Endothelial cell (in vitro differentiated cells): ENCODE results near the gene DLGAP1. TPM values are rescaled to one million over a fixed set of nuclear protein-coding genes. Genes with fewer than 3 reads are reported as not detected.

Source experiments
- DNase-seq: peaks from one replicate; pipeline ENCODE4 v3.0.0; 2021; ENCODE audit warnings: low spot score
- H3K27ac Mint-ChIP-seq: one replicate; pipeline ENCODE4 v1.8.0; 2021; ENCODE audit warnings: mixed read lengths, inconsistent platforms; ENCODE audit not compliant: unreplicated experiment
- H3K27me3 Mint-ChIP-seq: one replicate; pipeline ENCODE4 v1.8.0; 2021; ENCODE audit warnings: mild to moderate bottlenecking, moderate library complexity, mixed read lengths, inconsistent platforms; ENCODE audit not compliant: unreplicated experiment
- H3K36me3 Mint-ChIP-seq: one replicate; pipeline ENCODE4 v1.8.0; 2021; ENCODE audit warnings: mild to moderate bottlenecking, low read depth, mixed read lengths, inconsistent platforms; ENCODE audit not compliant: unreplicated experiment
- H3K4me1 Mint-ChIP-seq: one replicate; pipeline ENCODE4 v1.8.0; 2021; ENCODE audit warnings: mild to moderate bottlenecking, mixed read lengths, inconsistent platforms; ENCODE audit not compliant: unreplicated experiment
- H3K4me3 Mint-ChIP-seq: one replicate; pipeline ENCODE4 v1.8.0; 2021; ENCODE audit warnings: mild to moderate bottlenecking, mixed read lengths, inconsistent platforms; ENCODE audit not compliant: unreplicated experiment
- H3K9me3 Mint-ChIP-seq: one replicate; pipeline ENCODE4 v1.8.0; 2021; ENCODE audit warnings: mixed read lengths, inconsistent platforms; ENCODE audit not compliant: unreplicated experiment
- total RNA-seq: library from RNA; stranded (reverse); fragmentation: NEBNext Ultra II Directional; extraction: Animal tissue kit (Norgen Biotek cat#: 25700); gene quantifications from one replicate; pipeline ENCODE4 v1.2.1, GENCODE V29; 2021; ENCODE audit not compliant: unreplicated experiment
- TF ChIP-seq, protein P1 (sequence below): fragments of 200-600 bp; sonication (generic); IDR thresholded peaks from one replicate; pipeline ENCODE4 v1.5.0; 2021; ENCODE audit warnings: antibody characterized with exemption; ENCODE audit not compliant: unreplicated experiment

DLGAP1 gene
- total RNA-seq, 1 donor from 2014 or later = 1.8 TPM

DNA sequence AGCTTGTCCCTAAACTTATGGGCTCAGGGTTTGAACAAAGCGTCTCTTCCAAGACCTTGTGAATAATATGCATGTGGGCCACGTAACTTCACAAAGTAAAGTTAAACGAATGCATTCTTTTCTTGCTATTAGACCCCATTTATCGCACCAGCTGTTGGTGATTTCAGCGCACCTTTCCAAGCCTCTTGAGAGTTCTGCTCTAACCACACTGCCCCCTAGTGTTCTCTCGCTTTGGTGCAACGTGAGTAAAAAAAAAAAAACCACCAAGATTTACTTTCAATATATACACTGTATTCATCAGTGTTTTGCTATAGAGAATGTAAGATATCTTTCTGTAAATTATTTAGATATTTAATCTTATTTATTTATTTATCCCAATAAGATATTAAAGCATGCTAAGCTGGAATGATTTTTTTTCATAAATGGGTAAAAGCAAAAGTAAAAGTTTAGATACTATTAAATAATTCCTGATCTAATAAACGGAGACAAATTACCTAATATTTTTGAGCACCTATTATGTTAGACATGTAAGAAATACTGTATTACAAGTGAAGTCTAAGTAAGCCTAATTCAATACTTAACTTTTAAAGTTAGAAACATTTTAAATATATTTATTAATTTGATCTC is 459.5 kb downstream of the DLGAP1 start:
- Mint-ChIP-seq H3K36me3 (no peaks in the 10 kb centered on the region), H3K27me3 (no peaks in the 10 kb centered on the region), H3K27ac (no peak overlapping the region), H3K9me3 (no peaks in the 10 kb centered on the region), H3K4me1 (peaks cover 5% of the 10 kb centered on the region), H3K4me3 (no peak overlapping the region)
- DNase-seq = peak; percentile 51
- TF ChIP-seq, protein P1, sequence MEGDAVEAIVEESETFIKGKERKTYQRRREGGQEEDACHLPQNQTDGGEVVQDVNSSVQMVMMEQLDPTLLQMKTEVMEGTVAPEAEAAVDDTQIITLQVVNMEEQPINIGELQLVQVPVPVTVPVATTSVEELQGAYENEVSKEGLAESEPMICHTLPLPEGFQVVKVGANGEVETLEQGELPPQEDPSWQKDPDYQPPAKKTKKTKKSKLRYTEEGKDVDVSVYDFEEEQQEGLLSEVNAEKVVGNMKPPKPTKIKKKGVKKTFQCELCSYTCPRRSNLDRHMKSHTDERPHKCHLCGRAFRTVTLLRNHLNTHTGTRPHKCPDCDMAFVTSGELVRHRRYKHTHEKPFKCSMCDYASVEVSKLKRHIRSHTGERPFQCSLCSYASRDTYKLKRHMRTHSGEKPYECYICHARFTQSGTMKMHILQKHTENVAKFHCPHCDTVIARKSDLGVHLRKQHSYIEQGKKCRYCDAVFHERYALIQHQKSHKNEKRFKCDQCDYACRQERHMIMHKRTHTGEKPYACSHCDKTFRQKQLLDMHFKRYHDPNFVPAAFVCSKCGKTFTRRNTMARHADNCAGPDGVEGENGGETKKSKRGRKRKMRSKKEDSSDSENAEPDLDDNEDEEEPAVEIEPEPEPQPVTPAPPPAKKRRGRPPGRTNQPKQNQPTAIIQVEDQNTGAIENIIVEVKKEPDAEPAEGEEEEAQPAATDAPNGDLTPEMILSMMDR = peak; percentile 94

DNA sequence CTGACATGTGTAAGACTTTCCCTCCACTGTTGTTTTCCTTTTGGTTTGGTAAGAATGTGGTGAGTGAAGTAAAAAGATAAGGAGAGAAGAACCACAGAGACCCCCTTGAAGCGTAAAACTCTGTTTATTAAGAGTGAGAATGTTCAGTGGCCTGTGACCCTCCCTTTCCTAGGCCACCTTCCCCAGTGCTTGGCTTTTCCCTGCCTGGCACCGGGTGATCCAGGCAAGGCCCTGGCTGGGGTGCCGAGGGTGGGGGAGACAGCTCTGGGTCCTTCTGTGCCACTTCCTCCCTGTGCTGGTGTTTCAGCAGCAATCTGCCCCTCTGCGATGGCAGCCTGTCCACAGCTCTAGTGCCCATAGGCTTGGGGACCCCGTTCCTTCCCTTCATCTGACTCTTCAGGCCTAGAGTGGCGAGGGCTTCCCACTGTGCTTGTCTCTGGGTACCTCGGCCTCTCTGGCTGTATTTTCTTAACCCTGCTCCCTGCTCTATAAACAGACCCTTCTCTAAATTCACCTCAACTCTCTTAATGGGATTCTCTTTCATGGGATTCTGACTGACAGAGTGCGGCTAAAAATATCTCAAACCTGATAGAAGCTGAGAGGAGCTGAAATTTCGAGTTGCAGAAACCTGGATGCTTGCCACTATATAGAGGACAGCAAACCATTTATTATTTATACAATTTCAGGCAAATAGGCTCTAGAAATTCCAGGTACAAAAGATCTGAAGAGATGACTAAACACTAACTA is 461.0 kb downstream of the DLGAP1 start:
- H3K27me3 Mint-ChIP-seq = no peaks in the 10 kb centered on the region
- H3K9me3 Mint-ChIP-seq = no peaks in the 10 kb centered on the region
- no peak overlapping the region for H3K27ac Mint-ChIP-seq
- H3K4me1 Mint-ChIP-seq = peaks cover 5% of the 10 kb centered on the region
- H3K36me3 Mint-ChIP-seq = no peaks in the 10 kb centered on the region
- TF ChIP-seq, protein P1 = no peak
- no peak overlapping the region for H3K4me3 Mint-ChIP-seq
- no peak for DNase-seq

DNA sequence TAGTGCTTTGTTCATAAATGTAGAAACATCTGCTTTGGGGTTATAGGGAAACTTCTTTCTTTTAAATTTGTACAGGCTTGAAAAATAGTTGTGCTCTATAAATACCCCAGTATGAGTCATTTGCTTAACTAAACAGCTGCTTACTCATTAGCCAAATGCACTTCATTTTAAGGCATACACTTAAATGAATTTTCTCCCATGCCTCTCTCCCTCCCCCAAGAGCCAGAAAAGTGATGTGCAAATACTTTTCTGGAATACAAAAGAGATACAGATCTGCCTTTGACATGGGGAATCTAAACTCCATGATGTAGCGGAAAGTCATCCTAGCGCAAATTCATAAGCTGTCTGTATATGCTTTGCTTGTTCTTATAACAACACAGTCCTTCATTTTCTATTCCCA is 469.4 kb downstream of the DLGAP1 start:
- Mint-ChIP-seq H3K9me3 (no peaks in the 10 kb centered on the region), H3K36me3 (no peaks in the 10 kb centered on the region), H3K4me1 (no peaks in the 10 kb centered on the region), H3K27ac (no peak overlapping the region), H3K4me3 (no peak overlapping the region), H3K27me3 (peaks cover 1% of the 10 kb centered on the region)
- no peak for DNase-seq
- TF ChIP-seq, protein P1 = no peak

DNA sequence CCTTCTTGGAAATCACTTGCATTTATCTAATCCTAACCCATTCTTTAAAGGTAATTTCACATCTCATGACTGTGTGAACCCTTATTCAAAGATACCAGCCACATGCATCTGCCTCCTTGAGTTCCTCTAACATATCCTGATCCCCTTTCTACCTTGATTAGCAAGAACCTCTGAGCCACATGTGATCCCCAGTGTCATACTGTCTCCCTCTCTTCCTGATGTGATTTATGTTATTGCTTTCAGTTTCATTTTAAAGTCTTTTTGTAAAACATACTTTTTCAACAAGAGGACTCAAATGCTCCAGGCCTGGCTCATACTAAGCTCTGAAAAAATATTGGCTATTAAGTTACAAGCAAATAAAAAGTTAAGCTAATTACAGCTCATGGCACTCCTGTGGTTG is 470.1 kb downstream of the DLGAP1 start:
- peaks cover 1% of the 10 kb centered on the region for H3K27me3 Mint-ChIP-seq
- no peaks in the 10 kb centered on the region for H3K4me1 Mint-ChIP-seq
- DNase-seq = no peak
- TF ChIP-seq, protein P1 = no peak
- H3K4me3 Mint-ChIP-seq = no peak overlapping the region
- H3K36me3 Mint-ChIP-seq = no peaks in the 10 kb centered on the region
- no peaks in the 10 kb centered on the region for H3K9me3 Mint-ChIP-seq
- H3K27ac Mint-ChIP-seq = no peak overlapping the region

DNA sequence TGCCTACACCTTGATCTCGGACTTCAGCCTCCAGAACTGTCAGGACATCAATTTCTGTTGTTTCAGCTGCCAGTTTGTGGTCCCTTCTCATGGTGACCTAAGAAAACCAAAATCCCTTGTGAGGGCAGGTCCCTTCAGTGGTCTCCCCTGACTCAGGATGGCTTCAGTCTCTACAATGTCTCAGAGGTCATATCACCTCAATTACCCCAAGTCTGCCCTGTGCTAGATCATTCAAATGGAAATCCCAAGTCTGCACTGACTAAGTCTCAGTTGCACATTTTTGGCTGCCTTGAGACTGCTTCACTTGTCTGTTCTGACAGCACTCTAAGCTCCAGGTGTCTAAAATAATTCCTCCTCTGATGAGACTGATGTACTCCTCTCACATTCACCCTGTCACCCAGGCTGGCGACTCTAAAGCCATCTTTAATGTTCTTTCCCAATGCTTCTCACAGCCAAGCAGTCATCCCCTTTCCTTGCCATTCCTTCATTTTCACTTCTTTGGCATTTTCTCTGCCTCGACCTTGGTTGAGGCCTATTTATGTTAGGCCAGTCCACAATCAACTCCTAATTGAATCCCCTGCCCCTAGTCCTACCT is 470.8 kb downstream of the DLGAP1 start:
- no peak overlapping the region for H3K4me3 Mint-ChIP-seq
- peaks cover 1% of the 10 kb centered on the region for H3K27me3 Mint-ChIP-seq
- H3K27ac Mint-ChIP-seq = no peak overlapping the region
- no peaks in the 10 kb centered on the region for H3K36me3 Mint-ChIP-seq
- H3K4me1 Mint-ChIP-seq = no peaks in the 10 kb centered on the region
- TF ChIP-seq, protein P1 = no peak
- H3K9me3 Mint-ChIP-seq = no peaks in the 10 kb centered on the region
- DNase-seq = no peak
